VCaP (cell line): ENCODE measurements around the gene XIRP2.

Experiments used
- H3K27ac ChIP-seq: fragments of 450-650 bp; 2 replicates; pipeline ENCODE4 v1.5.1; 2017
- TF ChIP-seq, protein P1 (sequence below): fragments of 450-650 bp; conservative IDR thresholded peaks from 2 replicates; pipeline ENCODE4 v1.5.1; 2017; ENCODE audit warnings: mild to moderate bottlenecking, moderate library complexity

XIRP2 gene

DNA sequence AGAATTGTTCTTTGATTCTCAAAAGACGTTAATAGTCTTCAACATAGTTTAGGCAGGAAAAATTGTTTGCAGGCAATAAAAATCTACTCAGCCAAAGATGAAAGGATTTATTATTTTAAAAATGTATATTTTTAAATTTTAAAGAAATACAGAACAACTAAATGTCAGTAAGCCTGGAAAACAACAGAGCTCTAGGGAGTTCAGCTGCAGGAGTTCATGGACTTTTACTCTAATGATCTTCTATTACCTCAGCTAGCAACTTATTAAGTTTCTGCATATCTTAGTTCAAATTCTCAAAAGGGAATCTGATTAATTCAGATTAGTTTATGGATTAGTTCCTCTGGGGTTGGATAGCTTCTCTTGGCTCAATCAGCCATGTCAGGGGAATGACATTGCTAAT is 17.9 kb upstream of the XIRP2 start:
- TF ChIP-seq, protein P1, sequence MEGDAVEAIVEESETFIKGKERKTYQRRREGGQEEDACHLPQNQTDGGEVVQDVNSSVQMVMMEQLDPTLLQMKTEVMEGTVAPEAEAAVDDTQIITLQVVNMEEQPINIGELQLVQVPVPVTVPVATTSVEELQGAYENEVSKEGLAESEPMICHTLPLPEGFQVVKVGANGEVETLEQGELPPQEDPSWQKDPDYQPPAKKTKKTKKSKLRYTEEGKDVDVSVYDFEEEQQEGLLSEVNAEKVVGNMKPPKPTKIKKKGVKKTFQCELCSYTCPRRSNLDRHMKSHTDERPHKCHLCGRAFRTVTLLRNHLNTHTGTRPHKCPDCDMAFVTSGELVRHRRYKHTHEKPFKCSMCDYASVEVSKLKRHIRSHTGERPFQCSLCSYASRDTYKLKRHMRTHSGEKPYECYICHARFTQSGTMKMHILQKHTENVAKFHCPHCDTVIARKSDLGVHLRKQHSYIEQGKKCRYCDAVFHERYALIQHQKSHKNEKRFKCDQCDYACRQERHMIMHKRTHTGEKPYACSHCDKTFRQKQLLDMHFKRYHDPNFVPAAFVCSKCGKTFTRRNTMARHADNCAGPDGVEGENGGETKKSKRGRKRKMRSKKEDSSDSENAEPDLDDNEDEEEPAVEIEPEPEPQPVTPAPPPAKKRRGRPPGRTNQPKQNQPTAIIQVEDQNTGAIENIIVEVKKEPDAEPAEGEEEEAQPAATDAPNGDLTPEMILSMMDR: no peak
- H3K27ac ChIP-seq: no peak overlapping the region

- TF ChIP-seq, protein P1: no peak
- no peak overlapping the region for H3K27ac ChIP-seq
Measured at GRCh38 chr2:166881177-166881576, 7.1 kb upstream of the XIRP2 start.

DNA sequence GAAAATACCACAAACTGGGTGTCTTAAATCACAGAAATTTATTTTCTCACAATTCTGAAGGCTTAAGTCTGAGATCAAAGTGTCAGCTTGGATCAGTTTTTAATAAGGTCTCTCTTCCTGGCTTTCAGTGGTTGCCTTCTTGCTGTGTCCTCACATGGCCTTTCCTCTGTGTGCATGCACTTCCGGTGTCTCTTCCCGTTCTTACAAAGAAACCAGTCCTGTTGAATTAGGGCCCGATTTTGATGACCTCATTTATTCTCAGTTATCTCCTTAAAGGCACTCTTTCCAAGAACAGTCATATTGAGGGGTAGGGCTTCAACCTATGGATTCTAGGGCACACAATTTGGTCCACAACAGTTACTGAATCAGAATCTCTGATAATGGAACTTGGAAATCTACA is 5.4 kb upstream of the XIRP2 start:
- H3K27ac ChIP-seq: no peak overlapping the region
- TF ChIP-seq, protein P1: no peak

DNA sequence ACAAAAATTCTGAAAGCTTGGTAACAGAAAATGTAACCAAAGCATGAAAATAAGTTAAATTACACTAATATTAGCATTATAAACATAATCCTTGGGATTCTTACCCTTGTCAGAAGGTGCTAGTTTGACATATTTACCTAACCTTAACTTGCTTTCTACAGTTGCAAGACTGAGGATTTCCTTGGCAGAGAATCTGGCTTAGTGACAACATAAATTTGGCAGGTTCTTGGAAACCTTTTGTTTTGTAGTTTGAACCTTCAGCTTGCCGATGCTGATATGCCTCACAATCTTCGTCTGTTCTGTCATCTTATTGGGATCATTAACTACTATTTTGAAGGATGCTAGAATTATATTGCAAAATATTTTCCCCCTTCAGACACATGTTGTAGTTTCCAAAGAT is 3.4 kb downstream of the XIRP2 start:
- H3K27ac ChIP-seq: no peak overlapping the region
- TF ChIP-seq, protein P1: no peak

DNA sequence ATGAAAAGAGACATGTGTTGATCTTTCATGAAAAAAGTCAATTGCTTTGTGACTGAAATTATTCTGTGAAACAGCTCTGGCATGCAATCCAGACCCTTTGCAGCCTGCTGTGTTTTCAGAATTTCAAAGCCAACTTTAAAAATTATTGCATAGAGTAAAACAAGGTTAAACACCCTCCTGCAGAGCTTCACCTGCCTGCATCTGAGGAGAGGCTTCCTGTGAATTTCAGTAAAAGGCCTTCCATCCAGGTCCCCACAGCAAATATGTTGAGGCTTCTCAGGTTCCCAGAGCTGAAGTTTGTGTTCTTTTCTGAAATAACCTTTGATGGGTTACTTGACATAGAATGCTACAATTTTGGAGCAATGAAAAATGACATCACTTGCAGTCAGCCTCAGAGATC is 4.1 kb downstream of the XIRP2 start:
- no peak overlapping the region for H3K27ac ChIP-seq
- TF ChIP-seq, protein P1: no peak

GRCh38 chr2:166895243-166895642 is 7.0 kb downstream of the XIRP2 start:
- H3K27ac ChIP-seq: no peak overlapping the region
- TF ChIP-seq, protein P1: no peak

GRCh38 chr2:166897666-166898065 is 9.4 kb downstream of the XIRP2 start:
- TF ChIP-seq, protein P1: no peak

DNA sequence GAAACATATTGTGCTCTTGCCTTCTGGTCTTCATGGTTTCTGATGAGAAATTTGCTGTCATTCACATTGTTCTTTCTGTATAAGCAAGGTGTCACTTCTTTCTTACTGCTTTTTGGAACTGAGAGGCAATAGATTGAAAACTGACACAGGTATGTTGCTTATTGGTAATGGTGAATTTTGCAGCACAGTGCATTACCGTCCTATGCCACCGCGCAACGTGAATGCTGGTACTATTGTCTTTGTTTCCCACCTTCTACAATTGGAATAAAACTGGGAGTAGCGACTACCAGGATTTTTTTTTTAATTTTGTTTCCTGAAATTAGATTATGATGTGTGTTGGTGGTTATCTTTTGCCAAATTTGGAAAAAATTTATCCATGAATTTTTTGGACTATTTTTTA is 11.4 kb downstream of the XIRP2 start:
- H3K27ac ChIP-seq: no peak overlapping the region
- TF ChIP-seq, protein P1: no peak; the same call in 1 of the 2 replicates

More at GRCh38 chr2:166897666-166898065, 9.4 kb downstream of the XIRP2 start:
- no peak overlapping the region for H3K27ac ChIP-seq
